Neural cell (in vitro differentiated cells): ENCODE measurements around the gene YDJC. TPM values are rescaled to one million over a fixed set of nuclear protein-coding genes. Genes with fewer than 3 reads are reported as not detected.
A peak's percentile ranks its signal among the peaks of the same experiment; 100 is the strongest.

ENCODE experiments used
- H2AFZ ChIP-seq: fragments of 200-600, 300-800 bp; sonication (generic), shearing (Covaris generic); 2 replicates; pipeline ENCODE4 v1.6.0; 2014; ENCODE audit warnings: low read depth, mild to moderate bottlenecking, antibody characterized with exemption, low read length, moderate library complexity
- H3F3A ChIP-seq: fragments of 200-600 bp; shearing (Covaris generic); 2 replicates; pipeline ENCODE4 v1.6.1; 2016; ENCODE audit warnings: mild to moderate bottlenecking, moderate library complexity, mixed read lengths, antibody characterized with exemption, low read length; ENCODE audit not compliant: insufficient read depth, poor library complexity, severe bottlenecking
- H3K27ac ChIP-seq: fragments of 200-600, 300-800 bp; sonication (generic), shearing (Covaris generic); 2 replicates; pipeline ENCODE4 v1.5.1; 2014; ENCODE audit warnings: mild to moderate bottlenecking, low read length, moderate library complexity
- H3K27me3 ChIP-seq: fragments of 300-800, 200-600 bp; sonication (generic), shearing (Covaris generic); 2 replicates; pipeline ENCODE4 v1.6.0; 2014; ENCODE audit warnings: mild to moderate bottlenecking, low read depth, low read length, moderate library complexity; ENCODE audit not compliant: insufficient read depth
- H3K36me3 ChIP-seq: fragments of 300-800, 200-600 bp; sonication (generic), shearing (Covaris generic); 2 replicates; pipeline ENCODE4 v1.5.1; 2014; ENCODE audit warnings: mild to moderate bottlenecking, antibody characterized with exemption, low read length, moderate library complexity; ENCODE audit not compliant: insufficient read depth
- H3K4me2 ChIP-seq: fragments of 300-800, 200-600 bp; sonication (generic), shearing (Covaris generic); 2 replicates; pipeline ENCODE4 v1.6.0; 2014; ENCODE audit warnings: mild to moderate bottlenecking, low read length
- H3K4me3 ChIP-seq: fragments of 300-800, 200-600 bp; sonication (generic), shearing (Covaris generic); 2 replicates; pipeline ENCODE4 v1.5.1; 2014; ENCODE audit warnings: mild to moderate bottlenecking, low read length, moderate library complexity
- H3K79me2 ChIP-seq: fragments of 200-600 bp; shearing (Covaris generic); replicated peaks from 2 replicates; pipeline ENCODE4 v1.6.0; 2014; ENCODE audit warnings: mild to moderate bottlenecking, low read length, moderate library complexity; ENCODE audit not compliant: insufficient read depth
- H3K9ac ChIP-seq: fragments of 300-800, 200-600 bp; sonication (generic), shearing (Covaris generic); 2 replicates; pipeline ENCODE4 v1.6.1; 2016; ENCODE audit warnings: mild to moderate bottlenecking, low read length, mixed read lengths
- H3K9me2 ChIP-seq: fragments of 200-600 bp; shearing (Covaris generic); 2 replicates; pipeline ENCODE4 v1.6.1; 2016; ENCODE audit warnings: mild to moderate bottlenecking, low read length, mixed read lengths; ENCODE audit not compliant: insufficient read depth
- H3K9me3 ChIP-seq: fragments of 200-600, 300-800 bp; sonication (generic), shearing (Covaris generic); 2 replicates; pipeline ENCODE4 v1.6.1; 2016; ENCODE audit warnings: mild to moderate bottlenecking, mixed run types, low read length, moderate library complexity, mixed read lengths
- H4K20me1 ChIP-seq: fragments of 200-600 bp; shearing (Covaris generic); 2 replicates; pipeline ENCODE4 v1.6.1; 2016; ENCODE audit warnings: mild to moderate bottlenecking, mixed run types; ENCODE audit not compliant: insufficient read depth
- CTCF ChIP-seq: fragments of 450-650 bp; IDR thresholded peaks from 2 replicates; pipeline ENCODE4 v1.5.1; 2014; ENCODE audit warnings: antibody characterized with exemption, mild to moderate bottlenecking, moderate library complexity; ENCODE audit not compliant: poor library complexity, severe bottlenecking
- EP300 ChIP-seq: fragments of 450-650 bp; conservative IDR thresholded peaks from 2 replicates; pipeline ENCODE4 v1.6.1; 2014; ENCODE audit warnings: antibody characterized with exemption, mild to moderate bottlenecking, moderate library complexity; ENCODE audit not compliant: poor library complexity, severe bottlenecking
- EZH2 ChIP-seq: fragments of 200-600, 300-800 bp; shearing (Covaris generic), sonication (generic); IDR thresholded peaks from 2 replicates; pipeline ENCODE4 v1.6.1; 2014; ENCODE audit warnings: antibody characterized with exemption, low read length, borderline replicate concordance, mild to moderate bottlenecking; ENCODE audit not compliant: insufficient read depth, poor library complexity, severe bottlenecking
- MXI1 ChIP-seq: fragments of 450-650 bp; conservative IDR thresholded peaks from 2 replicates; pipeline ENCODE4 v1.6.1; 2014; ENCODE audit warnings: antibody characterized with exemption, mild to moderate bottlenecking; ENCODE audit not compliant: poor library complexity, severe bottlenecking
- POLR2AphosphoS5 ChIP-seq: IDR thresholded peaks from 2 replicates; pipeline ENCODE4 v1.6.1; 2012
- RAD21 ChIP-seq: fragments of 450-650 bp; conservative IDR thresholded peaks from 2 replicates; pipeline ENCODE4 v1.6.1; 2014; ENCODE audit warnings: antibody characterized with exemption, mild to moderate bottlenecking, moderate library complexity
- REST ChIP-seq: IDR thresholded peaks from 2 replicates; pipeline ENCODE4 v1.6.1; 2012; ENCODE audit warnings: borderline replicate concordance
- SMC3 ChIP-seq: fragments of 450-650 bp; conservative IDR thresholded peaks from 2 replicates; pipeline ENCODE4 v1.6.1; 2014; ENCODE audit warnings: antibody characterized with exemption, mild to moderate bottlenecking, moderate library complexity; ENCODE audit not compliant: poor library complexity
- TAF1 ChIP-seq: IDR thresholded peaks from 2 replicates; pipeline ENCODE4 v1.6.1; 2012; ENCODE audit warnings: low read depth
- polyA plus RNA-seq: library from polyadenylated mRNA; depleted of rRNA; stranded (reverse); fragments of >200 nt; gene quantifications from 2 replicates; pipeline ENCODE4 v1.2.3, GENCODE V29; 2014

Gene YDJC
- polyA plus RNA-seq, 1 donor from 2014 or later, result 20.0 TPM

- H3K79me2 ChIP-seq, result peaks cover 6% of the 10 kb centered on the region
- H3K4me3 ChIP-seq, result peak overlapping the region; percentile 71
- no peaks in the 10 kb centered on the region for H3K9me2 ChIP-seq
- no peaks in the 10 kb centered on the region for H4K20me1 ChIP-seq
- H3K27ac ChIP-seq, result no peak overlapping the region
- H3K4me2 ChIP-seq, result no peak overlapping the region
- TF ChIP-seq EZH2 (no peak), POLR2AphosphoS5 (no peak), SMC3 (no peak), EP300 (no peak), MXI1 (no peak), CTCF (no peak), RAD21 (no peak), TAF1 (no peak), REST (no peak)
- H3K9ac ChIP-seq, result no peak overlapping the region
- no peaks in the 10 kb centered on the region for H3K9me3 ChIP-seq
- no peak overlapping the region for H2AFZ ChIP-seq
- peaks cover 7% of the 10 kb centered on the region for H3K27me3 ChIP-seq
- no peaks in the 10 kb centered on the region for H3K36me3 ChIP-seq
- no peaks in the 10 kb centered on the region for H3F3A ChIP-seq
Measured at GRCh38 chr22:21657020-21657359, 27.2 kb upstream of the YDJC start.

GRCh38 chr22:21652547-21653545 is 23.0 kb upstream of the YDJC start:
- Histone ChIP-seq H3K27me3 (peaks cover 3% of the 10 kb centered on the region), H4K20me1 (no peaks in the 10 kb centered on the region), H3K9me3 (no peaks in the 10 kb centered on the region), H3K79me2 (peaks cover 6% of the 10 kb centered on the region), H3F3A (no peaks in the 10 kb centered on the region), H3K9me2 (no peaks in the 10 kb centered on the region), H3K36me3 (no peaks in the 10 kb centered on the region), H3K9ac (peak overlapping the region; percentile 75), H3K27ac (no peak overlapping the region), H3K4me2 (peak overlapping the region; percentile 73), H2AFZ (peak overlapping the region; percentile 76), H3K4me3 (peak overlapping the region; percentile 88)
- TF ChIP-seq TAF1 (peak; percentile 22), RAD21 (no peak)
